Measurements from ENCODE around the gene GDF10.

GRCh38 chr10:47269294-47269693, 30.7 kb upstream of the GDF10 start:
- TF ChIP-seq CTCF (IDR thresholded peaks at IDR 0.05; ENCODE audit: extremely low read depth in 1 of 2, insufficient read depth in 1 of 2, low read depth in 1 of 2, low read length in 2 of 2) (no peak), POLR2A (IDR thresholded peaks at IDR 0.05; ENCODE audit: low read depth, low read length) (no peak), EZH2 (IDR thresholded peaks at IDR 0.05; ENCODE audit: borderline replicate concordance, low read depth, low read length, severe bottlenecking) (no peak)
